GM23248 (cell line): ENCODE measurements around the gene SH3RF3. TPM values are rescaled to one million over a fixed set of nuclear protein-coding genes. Genes with fewer than 3 reads are reported as not detected.

Source experiments
- DNase-seq: peaks from one replicate; pipeline ENCODE4 v3.0.0-alpha.2; 2015
- H2AFZ ChIP-seq: fragments of 200-600 bp; sonication (generic); 2 replicates; pipeline ENCODE4 v1.6.1; 2016; ENCODE audit warnings: antibody characterized with exemption
- H3F3A ChIP-seq: fragments of 200-600 bp; sonication (generic); 2 replicates; pipeline ENCODE4 v1.6.1; 2016; ENCODE audit warnings: mild to moderate bottlenecking, antibody characterized with exemption, mixed run types; ENCODE audit not compliant: insufficient read depth
- H3K27ac ChIP-seq: fragments of 200-600 bp; sonication (generic); 2 replicates; pipeline ENCODE4 v1.5.1; 2016; ENCODE audit warnings: mild to moderate bottlenecking
- H3K27me3 ChIP-seq: fragments of 200-600 bp; sonication (generic); replicated peaks from 2 replicates; pipeline ENCODE4 v1.6.1; 2016; ENCODE audit warnings: mild to moderate bottlenecking; ENCODE audit not compliant: insufficient read depth
- H3K36me3 ChIP-seq: fragments of 200-600 bp; sonication (generic); 2 replicates; pipeline ENCODE4 v1.6.1; 2016; ENCODE audit warnings: low read depth, mild to moderate bottlenecking
- H3K4me1 ChIP-seq: fragments of 200-600 bp; sonication (generic); 2 replicates; pipeline ENCODE4 v1.6.1; 2016; ENCODE audit warnings: mild to moderate bottlenecking; ENCODE audit not compliant: insufficient read depth
- H3K4me2 ChIP-seq: fragments of 200-600 bp; sonication (generic); one replicate; pipeline ENCODE4 v1.6.1; 2016; ENCODE audit warnings: mild to moderate bottlenecking; ENCODE audit not compliant: unreplicated experiment
- H3K4me3 ChIP-seq: fragments of 200-600 bp; sonication (generic); 2 replicates; pipeline ENCODE4 v1.5.1; 2016; ENCODE audit warnings: mild to moderate bottlenecking
- H3K79me2 ChIP-seq: fragments of 200-600 bp; sonication (generic); 2 replicates; pipeline ENCODE4 v1.6.1; 2016; ENCODE audit warnings: mild to moderate bottlenecking; ENCODE audit not compliant: insufficient read depth
- H3K9ac ChIP-seq: fragments of 200-600 bp; sonication (generic); 2 replicates; pipeline ENCODE4 v1.6.1; 2016; ENCODE audit warnings: mild to moderate bottlenecking
- H3K9me2 ChIP-seq: fragments of 200-600 bp; sonication (generic); 2 replicates; pipeline ENCODE4 v1.6.1; 2016; ENCODE audit warnings: mixed run types, mild to moderate bottlenecking, moderate library complexity; ENCODE audit not compliant: insufficient read depth
- H3K9me3 ChIP-seq: fragments of 200-600 bp; sonication (generic); one replicate; pipeline ENCODE4 v1.6.1; 2017; ENCODE audit warnings: low read depth
- H4K20me1 ChIP-seq: fragments of 200-600 bp; sonication (generic); 2 replicates; pipeline ENCODE4 v1.6.0; 2016; ENCODE audit not compliant: insufficient read depth
- EZH2 ChIP-seq: fragments of 200-600 bp; sonication (generic); IDR thresholded peaks from 2 replicates; pipeline ENCODE4 v1.6.1; 2018; ENCODE audit warnings: antibody characterized with exemption, mild to moderate bottlenecking; ENCODE audit not compliant: insufficient read depth, poor library complexity, severe bottlenecking
- EZH2phosphoT487 ChIP-seq: fragments of 200-600 bp; sonication (generic); IDR thresholded peaks from 2 replicates; pipeline ENCODE4 v1.6.1; 2018; ENCODE audit warnings: antibody characterized with exemption, moderate library complexity, mild to moderate bottlenecking, low read depth; ENCODE audit not compliant: insufficient read depth
- WGBS, 2 experiments: methylation state at CpG; one replicate each; pipeline ENCODE4 v1.1.6; 2015 to 2017; ENCODE audit warnings: low lambda C conversion rate in 2 of 2, low coverage in 1 of 2; ENCODE audit errors: missing lambda C conversion rate in 2 of 2; 5-methylcytosine and 5-hydroxymethylcytosine counted together
- in situ Hi-C: fragments of 300-500 bp; cut with MboI; formaldehyde crosslinking; loops from 2 replicates; pipeline ENCODE4 v1.15.0; 2020
- polyA plus RNA-seq: library from polyadenylated mRNA; unstranded; fragments of >200 nt; fragmentation: Nextera tagmentation; extraction: Ambion mirVana; gene quantifications from 2 replicates; pipeline ENCODE4 v1.2.1, GENCODE V29; 2016
- total RNA-seq: library from RNA; depleted of rRNA; stranded (reverse); fragments of >200 nt; shearing (Covaris generic); gene quantifications from 2 replicates; pipeline ENCODE4 v1.2.3, GENCODE V29; 2014

SH3RF3 gene
- total and polyA plus RNA-seq, 2 experiments from 2014 or later, result 1.5 to 5.2 TPM

GRCh38 chr2:109438773-109439389, 309.9 kb downstream of the SH3RF3 start:
- peaks cover 8% of the 10 kb centered on the region for H3K4me1 ChIP-seq
- in situ Hi-C loops, result no loop called here
- H3F3A ChIP-seq, result no peaks in the 10 kb centered on the region
- no peaks in the 10 kb centered on the region for H3K9me2 ChIP-seq
- H3K9me3 ChIP-seq, result no peaks in the 10 kb centered on the region
- no peak overlapping the region for H3K9ac ChIP-seq
- 72 to 82% methylated on average over 8 of the region's 8 CpGs for WGBS, 2 experiments
- no peaks in the 10 kb centered on the region for H3K79me2 ChIP-seq
- no peak for TF ChIP-seq EZH2
- TF ChIP-seq EZH2phosphoT487, result no peak
- DNase-seq, result peak; percentile 90
- no peak overlapping the region for H3K4me2 ChIP-seq
- no peaks in the 10 kb centered on the region for H3K27me3 ChIP-seq
- peaks cover 12% of the 10 kb centered on the region; the same call in 1 of the 2 replicates for H3K36me3 ChIP-seq
- no peaks in the 10 kb centered on the region for H4K20me1 ChIP-seq
- no peak overlapping the region for H3K27ac ChIP-seq
- H2AFZ ChIP-seq, result no peak overlapping the region
- no peak overlapping the region for H3K4me3 ChIP-seq

- no peaks in the 10 kb centered on the region for H3K9me2 ChIP-seq
- no peaks in the 10 kb centered on the region for H3K27me3 ChIP-seq
- H3K36me3 ChIP-seq, result peaks cover 15% of the 10 kb centered on the region; the same call in 1 of the 2 replicates
- no peaks in the 10 kb centered on the region for H3F3A ChIP-seq
- no peak overlapping the region for H3K4me3 ChIP-seq
- H3K27ac ChIP-seq, result no peak overlapping the region
- DNase-seq, result no peak
- no peak overlapping the region for H2AFZ ChIP-seq
- peaks cover 8% of the 10 kb centered on the region for H3K4me1 ChIP-seq
- no peaks in the 10 kb centered on the region for H4K20me1 ChIP-seq
- H3K4me2 ChIP-seq, result no peak overlapping the region
- H3K9me3 ChIP-seq, result no peaks in the 10 kb centered on the region
- H3K79me2 ChIP-seq, result no peaks in the 10 kb centered on the region
- no peak overlapping the region for H3K9ac ChIP-seq
- WGBS, 2 experiments, result 96 to 97% methylated on average over 4 of the region's 4 CpGs
- in situ Hi-C loops, result no loop called here
- no peak for TF ChIP-seq EZH2
- TF ChIP-seq EZH2phosphoT487, result no peak
Observed at GRCh38 chr2:109439390-109439786, 310.4 kb downstream of the SH3RF3 start.

- Histone ChIP-seq H3K9ac (no peak overlapping the region), H2AFZ (no peak overlapping the region), H3K36me3 (peaks cover 15% of the 10 kb centered on the region; the same call in 1 of the 2 replicates), H3K4me2 (no peak overlapping the region), H3K4me1 (peaks cover 8% of the 10 kb centered on the region), H3K27me3 (no peaks in the 10 kb centered on the region), H3K9me2 (no peaks in the 10 kb centered on the region), H3K79me2 (no peaks in the 10 kb centered on the region), H4K20me1 (no peaks in the 10 kb centered on the region), H3F3A (no peaks in the 10 kb centered on the region), H3K9me3 (no peaks in the 10 kb centered on the region), H3K4me3 (no peak overlapping the region), H3K27ac (no peak overlapping the region)
- TF ChIP-seq EZH2phosphoT487 (no peak), EZH2 (no peak)
- no peak for DNase-seq
- WGBS, 2 experiments, result 96 to 98% methylated on average over 7 of the region's 7 CpGs
- in situ Hi-C loops, result no loop called here
Observed at GRCh38 chr2:109439986-109440385, 311.0 kb downstream of the SH3RF3 start.

GRCh38 chr2:109440499-109441156, 311.6 kb downstream of the SH3RF3 start:
- in situ Hi-C loops, result no loop called here
- Histone ChIP-seq H3F3A (no peaks in the 10 kb centered on the region), H3K36me3 (peaks cover 15% of the 10 kb centered on the region; the same call in 1 of the 2 replicates), H4K20me1 (no peaks in the 10 kb centered on the region), H3K27me3 (no peaks in the 10 kb centered on the region), H3K79me2 (no peaks in the 10 kb centered on the region), H3K9me2 (no peaks in the 10 kb centered on the region), H3K4me1 (peaks cover 8% of the 10 kb centered on the region), H3K9me3 (no peaks in the 10 kb centered on the region), H3K4me2 (no peak overlapping the region), H3K27ac (no peak overlapping the region), H2AFZ (no peak overlapping the region), H3K4me3 (no peak overlapping the region), H3K9ac (no peak overlapping the region)
- TF ChIP-seq EZH2phosphoT487 (no peak), EZH2 (no peak)
- no peak for DNase-seq
- 90 to 95% methylated on average over 4 of the region's 4 CpGs for WGBS, 2 experiments
